Measurements from ENCODE around the gene RALY. TPM values are rescaled to one million over a fixed set of nuclear protein-coding genes. Genes with fewer than 3 reads are reported as not detected.

Gene RALY
- total and polyA plus RNA-seq, 7 experiments from 2014 or later: 99.0 to 202 (median 121) TPM

GRCh38 chr20:34045294-34045693 lies 51.6 kb downstream of the RALY start:
- H3K36me3 ChIP-seq (ENCODE audit: control insufficient read depth in 2 of 3, insufficient read depth in 3 of 3, low read length in 3 of 3): no peaks in the 10 kb centered on the region
- no peaks in the 10 kb centered on the region for H3K27me3 Mint-ChIP-seq
- intact Hi-C loops (cut with micrococcal nuclease): no loop called here
- H3K4me1 Mint-ChIP-seq: peaks cover 39 to 98% (median 93%) of the 10 kb centered on the region in 7 donors
- ChIA-PET CTCF (no interaction called here), POLR2A (no interaction called here)
- H3K4me1 ChIP-seq (ENCODE audit: control insufficient read depth in 2 of 2, insufficient read depth in 2 of 2, low read length in 2 of 2): peaks cover 0 to 30% of the 10 kb centered on the region in 2 donors
- peak overlapping the region in 5 of 9 donors; percentile 6 to 83 (median 48) for H3K27ac Mint-ChIP-seq
- no peaks in the 10 kb centered on the region for H3K9me3 Mint-ChIP-seq
- H3K4me3 ChIP-seq (ENCODE audit: low read length): no peak overlapping the region
- peak overlapping the region in 2 of 10 donors; percentile 4 to 28 for H3K4me3 Mint-ChIP-seq
- peaks cover 0 to 20% (median 5%) of the 10 kb centered on the region in 5 donors for H3K36me3 Mint-ChIP-seq
- no peaks in the 10 kb centered on the region for H3K27me3 ChIP-seq (ENCODE audit: control insufficient read depth in 2 of 2, insufficient read depth in 2 of 2, low read length in 2 of 2)
- DNase-seq: no peak
- ATAC-seq: no peak
- no peaks in the 10 kb centered on the region for H3K9me3 ChIP-seq (ENCODE audit: control insufficient read depth in 2 of 3, low read length in 3 of 3)
- H3K27ac ChIP-seq (ENCODE audit: low read depth, low read length): no peak overlapping the region

GRCh38 chr20:34045930-34046725 lies 52.4 kb downstream of the RALY start:
- H3K4me3 ChIP-seq (ENCODE audit: low read length): no peak overlapping the region
- peaks cover 39 to 98% (median 93%) of the 10 kb centered on the region in 7 donors for H3K4me1 Mint-ChIP-seq
- H3K27me3 Mint-ChIP-seq: no peaks in the 10 kb centered on the region
- no peaks in the 10 kb centered on the region for H3K27me3 ChIP-seq (ENCODE audit: control insufficient read depth in 2 of 2, insufficient read depth in 2 of 2, low read length in 2 of 2)
- peaks cover 0 to 20% (median 5%) of the 10 kb centered on the region in 5 donors for H3K36me3 Mint-ChIP-seq
- ChIA-PET CTCF (no interaction called here), POLR2A (no interaction called here)
- H3K36me3 ChIP-seq (ENCODE audit: control insufficient read depth in 2 of 3, insufficient read depth in 3 of 3, low read length in 3 of 3): no peaks in the 10 kb centered on the region
- H3K27ac Mint-ChIP-seq: peak overlapping the region in 6 of 9 donors; percentile 21 to 59 (median 42)
- intact Hi-C loops (cut with micrococcal nuclease): no loop called here
- H3K4me1 ChIP-seq (ENCODE audit: control insufficient read depth in 2 of 2, insufficient read depth in 2 of 2, low read length in 2 of 2): peaks cover 0 to 25% of the 10 kb centered on the region in 2 donors
- peak overlapping the region in 2 of 10 donors; percentile 3 to 37 for H3K4me3 Mint-ChIP-seq
- no peaks in the 10 kb centered on the region for H3K9me3 ChIP-seq (ENCODE audit: control insufficient read depth in 2 of 3, low read length in 3 of 3)
- no peaks in the 10 kb centered on the region for H3K9me3 Mint-ChIP-seq
- H3K27ac ChIP-seq (ENCODE audit: low read depth, low read length): no peak overlapping the region
- ATAC-seq: no peak
- no peak for DNase-seq

- H3K9me3 Mint-ChIP-seq: no peaks in the 10 kb centered on the region
- peak overlapping the region in 5 of 9 donors; percentile 6 to 87 (median 77) for H3K27ac Mint-ChIP-seq
- ATAC-seq: no peak
- Histone ChIP-seq H3K27ac (ENCODE audit: low read depth, low read length) (no peak overlapping the region), H3K4me1 (ENCODE audit: control insufficient read depth in 2 of 2, insufficient read depth in 2 of 2, low read length in 2 of 2) (peaks cover 0 to 25% of the 10 kb centered on the region in 2 donors), H3K9me3 (ENCODE audit: control insufficient read depth in 2 of 3, low read length in 3 of 3) (no peaks in the 10 kb centered on the region), H3K4me3 (ENCODE audit: low read length) (no peak overlapping the region), H3K27me3 (ENCODE audit: control insufficient read depth in 2 of 2, insufficient read depth in 2 of 2, low read length in 2 of 2) (no peaks in the 10 kb centered on the region), H3K36me3 (ENCODE audit: control insufficient read depth in 2 of 3, insufficient read depth in 3 of 3, low read length in 3 of 3) (no peaks in the 10 kb centered on the region)
- peak overlapping the region in 1 of 10 donors; percentile 10 for H3K4me3 Mint-ChIP-seq
- intact Hi-C loops (cut with micrococcal nuclease): no loop called here
- ChIA-PET CTCF (interaction anchor here (1.1 kb wide), 1 partner anchor 13 kb away, joined by 4 read pairs; no protein-coding TSS in a partner anchor), POLR2A (no interaction called here)
- H3K36me3 Mint-ChIP-seq: peaks cover 0 to 20% (median 5%) of the 10 kb centered on the region in 5 donors
- peaks cover 33 to 98% (median 92%) of the 10 kb centered on the region in 7 donors for H3K4me1 Mint-ChIP-seq
- no peak for DNase-seq
- no peaks in the 10 kb centered on the region for H3K27me3 Mint-ChIP-seq
Observed at GRCh38 chr20:34047010-34047687, 53.4 kb downstream of the RALY start.

- Mint-ChIP-seq H3K4me3 (peak overlapping the region in 1 of 10 donors; percentile 41), H3K36me3 (peaks cover 0 to 20% (median 5%) of the 10 kb centered on the region in 5 donors), H3K27me3 (no peaks in the 10 kb centered on the region), H3K27ac (peak overlapping the region in 1 of 9 donors; percentile 65), H3K9me3 (no peaks in the 10 kb centered on the region), H3K4me1 (peaks cover 25 to 98% (median 92%) of the 10 kb centered on the region in 7 donors)
- Histone ChIP-seq H3K27me3 (ENCODE audit: control insufficient read depth in 2 of 2, insufficient read depth in 2 of 2, low read length in 2 of 2) (no peaks in the 10 kb centered on the region), H3K27ac (ENCODE audit: low read depth, low read length) (no peak overlapping the region), H3K4me1 (ENCODE audit: control insufficient read depth in 2 of 2, insufficient read depth in 2 of 2, low read length in 2 of 2) (peaks cover 3 to 25% of the 10 kb centered on the region in 2 donors), H3K4me3 (ENCODE audit: low read length) (no peak overlapping the region), H3K36me3 (ENCODE audit: control insufficient read depth in 2 of 3, insufficient read depth in 3 of 3, low read length in 3 of 3) (no peaks in the 10 kb centered on the region), H3K9me3 (ENCODE audit: control insufficient read depth in 2 of 3, low read length in 3 of 3) (no peaks in the 10 kb centered on the region)
- no peak for DNase-seq
- ChIA-PET POLR2A (no interaction called here), CTCF (interaction anchor here (1.1 kb wide), 1 partner anchor 12 kb away, joined by 4 read pairs; no protein-coding TSS in a partner anchor)
- no peak for ATAC-seq
- intact Hi-C loops (cut with micrococcal nuclease): no loop called here
Observed at GRCh38 chr20:34047917-34048316, 54.2 kb downstream of the RALY start.

- Mint-ChIP-seq H3K9me3 (no peaks in the 10 kb centered on the region), H3K4me1 (peaks cover 27 to 99% (median 92%) of the 10 kb centered on the region in 7 donors), H3K4me3 (peak overlapping the region in 2 of 10 donors; percentile 4 to 32), H3K36me3 (peaks cover 0 to 12% (median 5%) of the 10 kb centered on the region in 5 donors), H3K27ac (peak overlapping the region in 8 of 9 donors; percentile 1 to 72 (median 52)), H3K27me3 (no peaks in the 10 kb centered on the region)
- DNase-seq (no peak), ATAC-seq (no peak)
- no peaks in the 10 kb centered on the region for H3K27me3 ChIP-seq (ENCODE audit: control insufficient read depth in 2 of 2, insufficient read depth in 2 of 2, low read length in 2 of 2)
- H3K27ac ChIP-seq (ENCODE audit: low read depth, low read length): no peak overlapping the region
- H3K9me3 ChIP-seq (ENCODE audit: control insufficient read depth in 2 of 3, low read length in 3 of 3): no peaks in the 10 kb centered on the region
- no peaks in the 10 kb centered on the region for H3K36me3 ChIP-seq (ENCODE audit: control insufficient read depth in 2 of 3, insufficient read depth in 3 of 3, low read length in 3 of 3)
- intact Hi-C loops (cut with micrococcal nuclease): no loop called here
- H3K4me3 ChIP-seq (ENCODE audit: low read length): no peak overlapping the region
- peaks cover 11 to 28% of the 10 kb centered on the region in 2 donors for H3K4me1 ChIP-seq (ENCODE audit: control insufficient read depth in 2 of 2, insufficient read depth in 2 of 2, low read length in 2 of 2)
- ChIA-PET POLR2A (no interaction called here), CTCF (no interaction called here)
Observed at GRCh38 chr20:34049389-34049788, 55.7 kb downstream of the RALY start.

GRCh38 chr20:34049897-34050695 lies 56.4 kb downstream of the RALY start:
- Histone ChIP-seq H3K4me3 (ENCODE audit: low read length) (no peak overlapping the region), H3K36me3 (ENCODE audit: control insufficient read depth in 2 of 3, insufficient read depth in 3 of 3, low read length in 3 of 3) (no peaks in the 10 kb centered on the region), H3K27me3 (ENCODE audit: control insufficient read depth in 2 of 2, insufficient read depth in 2 of 2, low read length in 2 of 2) (no peaks in the 10 kb centered on the region), H3K9me3 (ENCODE audit: control insufficient read depth in 2 of 3, low read length in 3 of 3) (no peaks in the 10 kb centered on the region), H3K4me1 (ENCODE audit: control insufficient read depth in 2 of 2, insufficient read depth in 2 of 2, low read length in 2 of 2) (peaks cover 18 to 31% of the 10 kb centered on the region in 2 donors), H3K27ac (ENCODE audit: low read depth, low read length) (no peak overlapping the region)
- peaks cover 0 to 10% (median 5%) of the 10 kb centered on the region in 5 donors for H3K36me3 Mint-ChIP-seq
- no peaks in the 10 kb centered on the region for H3K9me3 Mint-ChIP-seq
- ATAC-seq (no peak), DNase-seq (no peak)
- CTCF ChIA-PET: no interaction called here
- H3K4me1 Mint-ChIP-seq: peaks cover 33 to 99% (median 94%) of the 10 kb centered on the region in 7 donors
- POLR2A ChIA-PET: no interaction called here
- H3K27me3 Mint-ChIP-seq: no peaks in the 10 kb centered on the region
- intact Hi-C loops (cut with micrococcal nuclease): no loop called here
- peak overlapping the region in 4 of 9 donors; percentile 6 to 65 (median 48) for H3K27ac Mint-ChIP-seq
- no peak overlapping the region for H3K4me3 Mint-ChIP-seq

Data from naive thymus-derived CD4-positive, alpha-beta T cell (primary cell).